C4-2B (cell line): ENCODE measurements around the gene KLK3.

Experiments used
- CTCF ChIP-seq: fragments of 450-650 bp; conservative IDR thresholded peaks from 2 replicates; pipeline ENCODE4 v1.5.1; 2017; ENCODE audit warnings: mild to moderate bottlenecking
- ZFX ChIP-seq: fragments of 450-650 bp; IDR thresholded peaks from 2 replicates; pipeline ENCODE4 v1.6.1; 2017

- TF ChIP-seq CTCF (no peak), ZFX (no peak)
Measured at GRCh38 chr19:50844296-50844935, 10.3 kb upstream of the KLK3 start.
